Urothelium cell line (cell line): ENCODE measurements around the gene SLC19A1.

Experiments used
- DNase-seq: peaks from one replicate; pipeline ENCODE4 v3.0.0; 2011; ENCODE audit warnings: low spot score, mixed read lengths
- FAIRE-seq: peaks from 2 replicates; lab custom pipeline; 2011; peaks lifted over from hg19 to GRCh38; lab: Jason Lieb, UNC

The SLC19A1 gene

DNA sequence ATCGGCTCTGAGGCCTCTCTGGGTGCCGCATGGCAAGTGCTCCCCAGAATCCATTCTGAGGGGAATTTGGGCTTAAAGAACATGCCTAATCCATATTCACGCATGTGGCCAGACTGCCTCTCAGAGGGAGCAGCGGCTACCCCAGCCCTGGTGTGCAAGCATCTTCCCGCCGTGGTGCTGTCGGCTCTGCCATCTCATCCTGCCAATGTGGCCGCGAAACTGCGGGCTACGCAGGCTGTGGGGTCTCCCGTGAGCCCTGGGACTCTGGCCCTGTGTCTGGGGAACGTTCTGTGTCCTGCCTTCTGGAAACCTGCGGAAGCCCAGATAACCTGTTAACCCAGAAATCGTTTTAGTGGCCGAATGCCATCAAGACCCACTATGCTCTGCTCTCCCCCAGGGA, 60.7 kb downstream of the SLC19A1 start:
- no peak for DNase-seq
- FAIRE-seq = no peak

DNA sequence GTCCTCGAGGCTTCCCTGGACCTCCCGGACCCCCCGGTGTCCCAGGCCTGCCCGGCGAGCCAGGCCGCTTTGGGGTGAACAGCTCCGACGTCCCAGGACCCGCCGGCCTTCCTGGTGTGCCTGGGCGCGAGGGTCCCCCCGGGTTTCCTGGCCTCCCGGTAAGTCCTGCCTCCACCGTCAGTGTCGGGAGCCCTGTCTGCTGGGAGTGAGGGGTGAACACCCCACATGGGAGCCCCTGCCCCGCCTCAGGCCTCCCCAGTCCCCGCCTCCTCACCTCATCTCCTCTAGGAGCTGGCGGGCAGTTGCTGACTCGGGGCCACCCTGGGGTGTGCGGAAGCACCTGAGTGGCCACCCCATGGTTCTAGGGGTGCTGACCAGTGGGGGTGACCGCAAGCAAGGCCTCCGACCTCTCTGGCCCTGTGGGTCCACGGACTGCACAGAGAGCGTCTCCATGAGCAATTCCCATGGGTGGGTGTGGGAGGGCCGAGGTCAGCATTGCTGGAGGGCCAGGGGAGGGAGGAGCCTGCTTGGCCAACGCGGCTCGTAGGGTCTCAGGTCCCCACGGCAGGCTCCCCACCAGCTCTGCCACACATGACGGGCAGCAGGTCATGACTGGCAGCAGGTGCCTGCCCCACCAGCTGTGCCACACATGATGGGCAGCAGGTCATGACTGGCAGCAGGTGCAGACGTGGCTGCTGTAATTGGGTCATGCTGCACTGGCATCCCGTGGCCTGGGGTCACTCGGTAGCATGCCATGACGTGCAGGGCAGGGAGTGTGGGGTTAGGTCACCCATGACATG, 61.3 kb downstream of the SLC19A1 start:
- DNase-seq (no peak), FAIRE-seq (peak; percentile 13)

DNA sequence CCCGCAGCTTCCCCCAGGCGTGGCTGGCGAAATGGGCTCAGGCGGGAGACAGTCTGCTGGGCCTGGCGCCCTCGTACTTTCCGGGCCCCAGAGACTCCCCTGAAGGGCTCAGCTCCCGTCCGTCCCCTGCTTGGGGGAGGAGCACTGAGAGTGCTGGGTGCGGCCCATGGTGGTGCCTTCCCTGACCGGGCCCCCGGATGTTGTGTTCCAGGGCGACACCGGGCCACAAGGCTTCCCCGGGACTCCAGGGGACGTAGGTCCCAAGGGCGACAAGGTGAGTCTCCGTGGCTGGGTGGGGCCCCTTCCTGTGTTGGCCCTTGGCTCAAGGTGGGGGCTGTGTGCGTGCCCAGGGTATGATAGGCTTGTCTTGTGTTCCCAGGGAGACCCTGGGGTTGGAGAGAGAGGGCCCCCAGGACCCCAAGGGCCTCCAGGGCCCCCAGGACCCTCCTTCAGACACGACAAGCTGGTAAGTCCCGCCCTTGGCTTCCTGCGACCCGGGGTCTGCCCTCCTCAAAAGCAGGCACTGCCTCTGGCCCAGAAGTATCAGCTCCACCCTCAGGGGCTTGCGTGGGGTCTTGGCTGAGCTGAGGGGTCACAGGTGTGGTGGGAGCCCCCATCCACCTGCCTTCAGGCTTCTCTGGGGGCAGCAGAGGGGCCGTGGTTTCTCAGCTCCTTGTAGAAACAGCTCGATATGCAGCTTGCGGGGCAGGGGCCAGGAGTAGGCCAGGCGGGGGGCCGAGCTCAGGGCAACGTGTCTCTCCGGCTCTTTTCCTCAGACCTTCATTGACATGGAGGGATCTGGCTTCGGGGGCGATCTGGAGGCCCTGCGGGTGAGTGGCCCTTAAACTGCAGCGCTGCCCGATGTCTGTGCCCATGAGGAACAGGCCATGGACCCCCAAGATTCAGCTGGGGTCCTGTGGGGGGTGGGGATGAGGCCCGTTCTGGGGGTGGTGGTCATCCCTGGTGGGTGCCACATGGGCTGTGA, 62.3 kb downstream of the SLC19A1 start:
- DNase-seq (no peak), FAIRE-seq (no peak)

DNA sequence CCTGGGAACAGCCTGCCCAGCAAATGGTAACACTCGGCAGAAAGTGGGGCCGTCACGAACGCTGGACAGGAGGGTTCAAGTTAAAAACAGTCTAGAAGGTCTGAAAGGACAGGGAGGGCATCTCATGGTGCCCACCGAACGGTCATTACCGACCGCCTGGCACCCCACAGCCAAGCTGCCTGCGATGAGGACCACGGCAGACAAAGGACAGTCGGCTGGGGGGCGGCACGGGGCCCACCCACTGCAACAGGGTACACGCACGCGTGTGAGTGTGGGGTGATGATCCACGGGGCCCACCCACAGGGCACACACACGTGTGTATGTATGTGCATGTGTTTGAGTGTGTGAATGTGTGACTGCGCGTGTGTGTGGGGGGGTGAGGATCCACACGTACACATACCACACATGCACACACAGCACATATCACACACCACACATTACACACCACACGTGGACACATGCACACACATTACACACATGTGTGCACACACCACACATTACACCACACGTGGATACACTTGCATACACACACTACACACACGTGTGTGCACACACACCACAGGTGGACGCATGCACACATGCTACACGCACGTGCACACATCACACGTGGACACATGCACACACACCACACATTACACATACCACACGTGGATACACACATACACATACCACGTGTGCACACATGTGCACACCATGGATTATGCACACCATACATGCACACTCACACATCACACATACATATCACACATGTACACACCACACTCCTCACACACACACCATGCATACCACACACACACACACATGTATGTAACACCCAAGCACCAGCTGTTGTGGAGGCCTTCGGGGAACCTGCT, 63.2 kb downstream of the SLC19A1 start:
- DNase-seq (no peak), FAIRE-seq (peak; percentile 98)

DNA sequence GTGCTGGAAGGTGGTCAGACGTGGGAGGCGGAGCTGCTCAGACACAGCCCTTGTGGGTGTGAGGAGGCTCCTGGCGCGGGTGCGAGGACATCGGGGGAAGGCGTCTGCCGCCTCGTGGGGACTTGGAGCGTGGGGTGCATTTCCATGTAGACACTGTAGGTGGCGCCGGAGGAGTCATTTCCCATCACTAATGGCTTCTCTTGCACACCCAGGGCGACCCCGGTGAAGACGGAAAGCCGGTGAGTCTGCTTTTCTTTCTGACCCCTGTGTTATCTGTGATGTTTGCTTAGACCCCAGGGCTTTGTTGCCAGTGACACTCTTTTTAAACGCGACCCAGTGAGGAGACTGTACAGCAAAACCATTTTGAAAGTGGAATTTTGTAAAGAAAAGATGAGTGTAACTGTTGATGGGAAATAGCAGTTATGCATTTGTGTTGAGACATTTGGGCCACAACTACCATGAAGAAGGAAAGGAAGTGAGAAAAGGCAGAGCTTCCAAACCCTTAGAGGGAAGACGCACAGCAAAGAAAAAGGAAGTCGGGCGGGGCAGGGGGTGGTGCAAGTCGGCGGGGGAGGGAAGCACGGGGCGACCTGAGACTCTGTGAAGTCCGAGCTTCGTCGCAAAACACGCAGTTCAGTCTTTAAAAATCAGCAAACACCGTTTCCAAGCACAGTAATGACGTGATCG, 64.0 kb downstream of the SLC19A1 start:
- FAIRE-seq (no peak), DNase-seq (peak; percentile 64)

DNA sequence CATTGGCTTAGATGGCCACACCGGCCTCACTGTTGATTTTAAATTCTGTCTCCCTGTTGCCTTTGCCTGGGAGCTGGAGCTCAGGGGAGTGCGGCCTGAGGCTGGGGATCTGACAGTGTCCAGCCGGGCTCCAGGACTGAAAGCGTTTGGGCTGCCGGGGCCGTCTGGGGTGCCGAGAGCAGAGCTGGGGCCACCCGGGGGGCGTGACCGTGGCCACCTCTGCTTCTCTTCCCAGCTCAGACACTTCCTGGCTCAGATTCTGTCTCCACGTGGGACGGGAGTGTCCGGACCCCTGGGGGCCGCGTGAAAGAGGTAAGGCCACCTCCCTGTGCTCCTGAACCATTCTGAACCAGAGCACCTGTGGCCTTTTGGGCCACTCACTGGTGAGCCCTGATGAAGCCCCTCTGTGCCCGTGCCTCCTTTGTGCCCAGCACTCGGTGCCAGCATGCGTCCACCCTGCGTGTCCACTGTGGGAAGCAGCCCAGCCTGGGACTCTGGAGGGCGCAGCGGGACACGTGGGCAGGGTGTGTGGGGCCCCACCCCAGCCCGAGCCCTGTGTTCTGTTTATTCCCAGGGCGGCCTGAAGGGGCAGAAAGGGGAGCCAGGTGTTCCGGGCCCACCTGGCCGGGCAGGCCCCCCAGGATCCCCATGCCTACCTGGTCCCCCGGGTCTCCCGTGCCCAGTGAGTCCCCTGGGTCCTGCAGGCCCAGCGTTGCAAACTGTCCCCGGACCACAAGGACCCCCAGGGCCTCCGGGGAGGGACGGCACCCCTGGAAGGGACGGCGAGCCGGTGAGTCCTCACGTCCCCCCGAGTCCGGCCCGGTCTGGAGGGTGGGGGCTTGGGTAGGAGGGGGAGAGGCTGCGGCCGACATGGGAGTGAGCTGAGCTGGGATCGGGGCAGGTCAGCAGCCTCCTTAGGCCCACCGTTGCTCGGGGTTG, 64.8 kb downstream of the SLC19A1 start:
- FAIRE-seq = no peak
- no peak for DNase-seq

DNA sequence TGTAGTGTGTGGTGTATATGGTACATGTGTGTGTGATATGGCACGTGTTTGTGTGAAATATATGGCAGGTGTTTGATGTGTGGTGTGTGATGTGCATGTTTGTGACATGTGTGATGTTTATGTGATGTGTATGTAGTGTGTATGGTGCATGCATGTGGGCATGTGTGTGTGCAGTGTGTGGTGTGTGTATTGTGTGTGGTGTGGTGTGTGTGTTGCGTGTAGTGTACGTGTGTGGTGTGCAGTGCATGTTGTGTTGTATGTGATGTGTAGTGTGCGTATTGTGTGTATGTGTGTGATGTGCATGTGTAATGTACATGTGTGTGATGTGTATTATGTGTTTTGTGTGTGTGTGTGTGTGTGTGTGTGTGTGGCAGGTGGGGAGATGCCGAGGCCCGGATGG, 65.7 kb downstream of the SLC19A1 start:
- DNase-seq (no peak), FAIRE-seq (peak; percentile 95)

DNA sequence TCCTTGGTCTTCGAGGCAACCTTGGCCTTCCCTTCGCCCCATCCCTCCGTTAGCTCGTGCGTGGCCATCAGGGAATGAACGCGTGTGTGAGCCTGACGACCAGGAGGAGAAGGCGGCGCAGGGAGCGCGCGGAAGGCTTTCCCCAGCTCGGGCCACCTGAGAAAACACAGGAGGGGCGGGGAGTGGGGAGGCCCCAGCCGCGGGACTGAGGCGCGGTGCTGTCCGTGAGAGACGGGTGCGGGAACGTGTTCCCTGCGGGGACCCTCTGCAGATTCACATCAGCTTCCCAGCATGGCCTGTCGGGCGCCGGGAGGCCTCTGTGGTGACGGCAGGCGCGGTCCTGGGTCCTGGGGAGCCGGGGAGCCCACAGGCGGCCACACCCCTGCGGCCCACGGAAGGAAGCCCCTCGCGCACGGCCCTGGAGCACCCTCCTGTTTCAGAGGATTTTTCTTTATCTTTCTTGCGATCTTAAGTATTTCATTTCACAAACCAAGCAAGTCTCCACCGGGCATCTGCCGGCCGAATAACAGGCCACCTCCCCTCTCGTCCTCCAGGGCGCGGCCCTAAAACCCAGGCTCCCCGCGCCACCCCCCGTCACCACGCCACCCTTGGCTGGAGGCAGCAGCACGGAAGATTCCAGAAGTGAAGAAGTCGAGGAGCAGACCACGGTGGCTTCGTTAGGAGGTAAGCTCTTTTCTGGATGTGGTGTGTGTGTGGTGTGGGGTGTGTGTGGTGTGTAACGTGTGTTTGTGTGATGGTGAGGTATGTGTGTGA, 66.3 kb downstream of the SLC19A1 start:
- no peak for FAIRE-seq
- no peak for DNase-seq

DNA sequence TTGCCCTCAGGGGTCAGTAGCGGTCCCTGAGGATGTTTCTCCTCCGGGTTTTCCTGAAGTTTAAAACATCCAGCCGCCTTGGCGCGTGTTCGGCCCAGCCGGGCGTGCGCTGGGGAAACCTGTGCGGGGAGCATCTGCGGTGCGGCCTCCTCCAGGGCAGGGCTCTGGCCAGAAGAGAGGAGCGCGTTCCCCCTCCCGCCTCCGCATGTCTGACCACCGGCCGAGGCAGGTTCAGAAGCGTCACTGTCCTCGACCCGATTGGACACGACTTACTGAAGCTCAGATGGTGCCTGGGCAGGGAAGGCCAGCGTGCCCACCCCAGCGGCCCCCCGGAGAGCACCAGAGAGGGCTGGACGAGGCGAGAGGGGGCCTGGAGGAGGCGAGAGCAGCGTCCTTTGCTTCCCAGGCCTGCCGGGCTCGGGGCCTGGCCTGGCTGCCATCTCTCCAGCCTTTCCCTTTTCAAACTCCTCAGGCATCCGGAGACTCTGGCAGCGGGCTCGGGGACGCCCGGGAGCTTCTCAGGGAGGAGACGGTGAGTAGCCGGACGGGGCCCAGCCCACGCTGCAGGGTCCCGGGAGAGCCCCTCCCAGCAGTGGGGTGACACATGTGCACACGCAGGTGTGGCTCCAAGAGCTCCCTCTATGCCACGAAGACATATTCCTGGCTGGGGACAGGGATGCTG, 67.1 kb downstream of the SLC19A1 start:
- FAIRE-seq (no peak), DNase-seq (no peak)

DNA sequence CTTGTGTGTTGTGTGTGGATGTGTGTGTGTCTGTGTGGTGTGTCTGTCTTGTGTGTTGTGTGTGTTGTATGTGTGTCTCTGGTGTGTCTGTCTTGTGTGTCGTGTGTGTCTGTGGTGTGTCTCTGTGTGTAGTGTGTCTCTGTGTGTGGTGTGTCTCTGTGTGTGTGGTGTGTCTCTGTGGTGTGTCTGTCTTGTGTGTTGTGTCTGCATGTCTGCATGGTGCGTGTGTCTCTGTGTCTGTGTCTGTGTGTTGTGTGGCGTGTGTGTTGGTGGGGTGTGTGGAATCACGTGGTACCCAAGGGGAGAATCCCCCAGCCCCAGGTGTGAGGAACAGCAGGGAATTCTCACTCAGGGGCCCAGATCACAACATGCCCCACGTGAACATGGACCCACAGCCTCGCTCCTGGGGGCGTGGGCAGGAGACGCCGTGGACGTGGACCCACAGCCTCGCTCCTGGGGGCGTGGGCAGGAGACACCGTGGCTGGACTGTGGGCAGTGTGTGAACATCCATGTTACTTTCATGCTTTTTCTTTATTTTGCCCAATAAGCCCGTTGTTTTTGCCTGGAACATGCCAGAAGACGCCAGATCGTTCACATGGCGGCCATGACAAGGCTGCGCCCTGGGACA, 67.8 kb downstream of the SLC19A1 start:
- no peak for DNase-seq
- peak; percentile 93 for FAIRE-seq

DNA sequence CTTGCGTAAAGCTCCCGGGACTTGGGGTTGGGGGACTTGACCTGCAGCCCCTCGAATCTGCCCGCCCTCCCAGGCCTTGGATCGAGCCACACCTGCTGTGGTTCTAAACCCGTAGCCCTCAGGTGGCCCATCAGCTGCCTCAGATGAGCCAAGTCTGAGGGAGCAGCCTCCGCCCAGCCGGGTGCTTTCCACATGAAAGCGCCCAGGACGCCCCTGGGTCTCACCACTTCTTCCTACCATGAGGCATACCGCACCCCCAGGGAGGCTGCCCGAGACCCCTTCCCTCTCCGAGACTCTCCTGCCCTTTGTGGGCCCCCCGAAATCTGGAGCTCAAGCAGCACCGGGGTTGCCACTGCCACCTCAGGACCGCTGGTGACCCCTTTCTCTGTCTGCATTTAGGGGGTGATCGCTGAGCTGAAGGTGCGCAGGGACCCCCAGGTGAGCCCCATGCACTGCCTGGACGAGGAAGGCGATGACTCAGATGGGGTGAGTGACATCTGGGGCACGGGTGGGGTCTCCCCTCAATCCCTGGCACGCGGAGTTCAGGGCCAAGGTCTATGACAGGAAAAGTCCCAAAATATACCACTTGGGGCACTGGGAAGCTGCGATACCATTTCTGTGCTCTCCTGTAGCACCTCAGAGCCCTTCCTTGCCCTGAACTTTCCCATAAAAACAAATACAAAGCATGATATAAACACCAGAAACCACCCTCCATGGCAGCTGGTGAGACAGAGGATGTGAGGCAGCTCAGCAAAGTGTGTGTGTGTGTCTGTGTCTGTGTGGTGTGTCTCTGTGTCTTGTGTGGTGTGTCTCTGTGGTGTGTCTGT, 68.5 kb downstream of the SLC19A1 start:
- FAIRE-seq = no peak

DNA sequence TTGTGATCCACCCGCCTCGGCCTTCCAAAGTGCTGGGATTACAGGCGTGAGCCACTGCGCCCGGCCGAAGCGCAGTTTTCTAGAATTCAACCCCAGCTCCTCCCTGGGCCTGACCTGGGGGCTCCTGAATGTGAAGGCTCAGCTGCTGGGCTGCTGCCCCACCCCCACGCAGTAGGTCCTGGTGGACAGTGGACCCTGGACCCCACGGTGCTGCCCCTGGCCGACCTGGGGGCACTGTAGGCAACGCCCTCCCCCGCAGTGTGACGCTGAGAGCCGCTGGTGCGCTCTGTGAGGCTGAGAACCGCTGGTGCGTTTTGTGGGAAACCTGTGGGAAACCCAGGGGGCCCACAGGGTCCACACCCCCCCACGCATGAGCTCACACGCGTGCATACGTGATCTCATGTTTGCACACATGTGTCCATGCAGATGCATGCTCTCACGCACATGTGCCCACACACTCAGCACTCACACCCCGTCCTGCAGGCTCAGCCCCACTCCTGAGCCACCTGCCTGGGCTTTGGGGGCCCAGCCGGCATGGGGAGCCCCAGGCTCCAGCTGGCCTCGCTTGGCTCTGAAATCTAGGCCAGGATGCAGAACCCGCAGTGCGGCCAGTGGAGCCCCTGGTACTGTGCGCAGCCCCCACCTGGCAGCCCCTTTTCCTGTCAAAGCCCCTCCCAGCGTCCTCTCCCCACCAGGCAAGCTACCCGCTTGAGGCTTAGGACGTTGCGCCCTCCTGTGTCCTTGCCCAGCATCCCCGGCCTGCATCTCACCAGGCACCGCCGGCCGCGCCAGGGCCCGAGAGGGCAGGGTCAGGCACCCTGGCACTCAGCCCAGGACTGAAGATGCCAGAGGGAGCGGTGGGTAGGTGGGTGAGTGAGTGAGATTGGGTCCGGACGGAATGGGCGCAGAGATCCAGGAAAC, 69.5 kb downstream of the SLC19A1 start:
- no peak for DNase-seq
- no peak for FAIRE-seq

More for the DNA sequence above, 68.5 kb downstream of the SLC19A1 start:
- no peak for DNase-seq

DNA sequence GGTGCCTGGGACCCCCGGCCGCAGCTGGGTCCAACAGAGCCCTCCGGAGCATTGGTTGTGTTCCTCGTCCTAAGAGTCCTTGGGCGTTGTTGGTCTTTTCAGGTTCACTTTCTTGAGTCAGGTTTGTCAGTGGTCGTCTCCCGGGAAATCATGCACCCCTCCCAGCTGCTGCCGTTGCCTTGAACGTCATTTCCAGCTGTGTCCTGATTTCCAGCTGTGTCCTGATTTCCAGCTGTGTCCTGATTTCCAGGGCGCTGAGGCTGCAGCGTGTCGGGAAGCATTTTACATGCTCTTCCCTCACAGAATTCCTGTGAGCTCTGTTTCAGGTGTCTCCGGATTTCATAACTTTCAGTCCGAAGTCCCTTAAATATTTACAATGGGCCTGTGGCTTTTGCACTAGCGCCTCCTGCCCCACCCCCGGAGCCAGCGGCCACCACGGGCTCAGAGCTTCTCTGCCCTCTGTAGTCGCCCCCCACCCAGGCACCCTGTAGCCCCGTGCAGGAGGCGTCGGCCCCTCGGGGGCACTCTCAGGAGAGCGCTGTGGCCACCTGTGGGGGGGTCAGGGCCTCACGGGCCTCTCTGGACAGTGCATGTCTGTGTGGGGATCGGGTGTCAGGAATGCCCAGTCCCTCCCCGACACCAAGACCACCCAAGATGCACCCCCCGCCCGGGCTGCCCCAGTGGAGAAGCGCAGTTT, 70.6 kb downstream of the SLC19A1 start:
- DNase-seq (no peak), FAIRE-seq (no peak)

DNA sequence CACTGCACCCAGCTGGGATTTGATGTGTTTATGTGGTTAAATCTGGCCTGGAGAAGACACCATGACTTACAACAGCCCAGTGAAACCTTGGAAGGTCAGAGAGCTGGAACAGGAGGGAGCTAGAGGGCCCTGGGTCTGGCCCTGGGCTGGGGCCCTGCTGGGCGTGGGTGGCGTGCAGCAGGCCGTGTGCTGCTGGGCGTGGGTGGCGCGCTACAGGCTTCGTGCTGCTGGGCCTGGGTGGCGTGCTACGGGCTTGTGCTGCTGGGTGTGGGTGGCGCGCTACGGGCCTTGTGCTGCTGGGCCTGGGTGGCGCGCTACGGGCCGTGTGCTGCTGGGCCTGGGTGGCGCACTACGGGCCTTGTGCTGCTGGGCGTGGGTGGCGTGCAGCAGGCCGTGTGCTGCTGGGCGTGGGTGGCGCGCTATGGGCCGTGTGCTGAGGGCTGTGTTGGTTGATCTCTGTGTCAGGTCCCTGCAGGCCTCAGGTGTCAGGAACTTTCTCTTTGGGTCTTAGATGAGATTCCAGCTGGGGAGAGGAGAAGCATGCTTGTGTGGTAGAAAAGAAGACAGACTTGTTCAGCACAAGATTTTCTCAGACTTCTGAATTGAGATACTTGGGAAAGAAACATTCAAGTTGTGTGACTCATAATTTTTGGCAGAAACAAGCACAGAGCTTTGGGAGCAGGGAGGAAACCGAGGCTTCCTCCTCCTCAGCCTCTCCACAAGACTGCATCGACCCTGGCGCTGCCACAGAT, 71.3 kb downstream of the SLC19A1 start:
- peak; percentile 62 for DNase-seq

More for the DNA sequence above, 71.3 kb downstream of the SLC19A1 start:
- no peak for FAIRE-seq
